Measurements from ENCODE around the gene HAX1. TPM values are rescaled to one million over a fixed set of nuclear protein-coding genes. Genes with fewer than 3 reads are reported as not detected.

The HAX1 gene
- total RNA-seq, 2 experiments from 2014 or later: 177 to 225 TPM

DNA sequence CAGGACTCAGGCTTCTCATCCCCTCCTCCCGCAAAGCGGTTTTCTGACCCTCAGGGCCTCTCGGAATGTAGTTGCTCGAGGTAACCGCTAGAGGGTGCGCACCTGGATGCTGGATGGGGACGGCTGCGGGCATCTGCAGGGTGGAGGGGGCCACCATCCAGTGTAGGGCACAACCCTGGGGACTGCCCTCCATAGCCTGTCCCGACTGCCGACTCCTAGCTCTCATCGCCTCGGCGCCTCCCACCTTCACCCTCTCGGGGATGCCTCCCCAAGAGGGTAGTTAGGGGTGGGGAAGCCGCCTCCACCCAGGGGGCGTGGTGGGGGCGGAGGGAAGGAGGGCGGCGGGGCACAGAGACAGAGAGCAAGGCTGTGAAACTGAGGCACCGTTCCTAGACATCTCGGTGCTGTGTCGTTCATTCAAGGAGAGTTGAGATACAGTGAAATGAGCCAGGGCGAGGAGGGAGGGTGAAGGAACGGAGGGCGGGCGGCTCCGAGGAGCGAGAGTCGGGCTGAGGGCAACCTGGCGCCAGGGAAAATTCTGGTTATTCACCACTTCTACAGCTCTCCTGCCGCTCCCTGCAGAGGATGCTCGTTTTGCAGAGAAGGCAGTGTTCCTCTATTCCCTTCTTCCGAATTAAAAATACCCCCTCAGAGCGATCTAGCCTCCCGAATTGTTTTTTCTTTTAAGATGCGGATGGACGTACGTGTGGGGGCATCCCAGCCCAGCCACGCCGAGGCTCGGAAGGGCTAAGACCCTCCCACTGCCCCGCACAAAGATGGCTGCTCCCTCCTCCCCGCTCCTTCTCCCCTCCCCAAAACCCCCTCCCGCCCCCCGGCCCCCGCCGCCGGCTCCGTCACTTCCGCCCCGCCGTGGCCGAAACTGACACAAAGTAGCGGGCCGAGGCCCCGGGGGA is 52.5 kb downstream of the HAX1 start, which contains the start of gene ATP8B2:
Gene ATP8B2 (plus strand): TSS at position 857 of the 914 bp plus-strand sequence. CDS start 2,617 bp downstream, outside the sequence.
- intact Hi-C loops (cut with DNase I, micrococcal nuclease): loop anchor here (1.0 to 5.0 kb wide), 9 partner anchors 10 to 676 kb away; partner anchors contain the start of genes ILF2 (in 1 of the 2), RPS27 (in 1 of the 2) and UBAP2L (in 1 of the 2)
- peak within 1 kb of the TSS; percentile 94 for H3K27ac Mint-ChIP-seq
- DNase-seq (peak; percentile 92), ATAC-seq (peak; percentile 70)
- CTCF ChIA-PET: interaction anchor here (0.6 to 5.9 kb wide), 16 partner anchors 9 to 221 kb away, joined by 3 to 99 read pairs (median 4); no protein-coding TSS in a partner anchor
- H3K27me3 Mint-ChIP-seq: no peaks in the 10 kb centered on the region
- POLR2A ChIA-PET: interaction anchor here (1.4 kb wide), 1 partner anchor 10 kb away, joined by 6 read pairs; no protein-coding TSS in a partner anchor
- peaks cover 39% of the 10 kb centered on the region for H3K4me1 Mint-ChIP-seq
- H3K36me3 Mint-ChIP-seq (ENCODE audit: low read depth): peaks cover 4% of the 10 kb centered on the region
- peak within 1 kb of the TSS; percentile 99 for H3K4me3 Mint-ChIP-seq
- no peaks in the 10 kb centered on the region for H3K9me3 Mint-ChIP-seq (ENCODE audit: low read depth)

Other genes starting within 250 kb of the HAX1 start
- gene NUP210L, start 117.6 kb upstream of the HAX1 start, total RNA-seq: under 1 TPM; 0.04 to 0.05 TPM
- 100 to 1,000 TPM; 682 to 842 TPM for gene TPM3, start 80.5 kb upstream of the HAX1 start, total RNA-seq
- gene CFAP141, start 66.3 kb upstream of the HAX1 start, total RNA-seq: not detected
- 100 to 1,000 TPM; 205 to 255 TPM for gene UBAP2L, start 51.7 kb upstream of the HAX1 start, total RNA-seq
- not detected for gene AQP10, start 48.5 kb downstream of the HAX1 start, total RNA-seq
- gene ATP8B2, start 52.9 kb downstream of the HAX1 start, total RNA-seq: 10 to 100 TPM; 48.2 TPM
- gene IL6R, start 132.7 kb downstream of the HAX1 start, total RNA-seq: 10 to 100 TPM; 13.1 to 14.0 TPM
- gene TDRD10, start 229.6 kb downstream of the HAX1 start, total RNA-seq: not detected
- under 1 TPM in 1 of 2 experiments, not detected in 1; 0.04 TPM for gene SHE, start 229.8 kb downstream of the HAX1 start, total RNA-seq